NCI-H1694 treated with DMSO at 0.1 percent for 48 hours (cell line): ENCODE data around the gene SPA17.

Source experiments
- DNase-seq: peaks from one replicate; lab custom pipeline; 2025; lab: John Stamatoyannopoulos, UW

The SPA17 gene

DNA sequence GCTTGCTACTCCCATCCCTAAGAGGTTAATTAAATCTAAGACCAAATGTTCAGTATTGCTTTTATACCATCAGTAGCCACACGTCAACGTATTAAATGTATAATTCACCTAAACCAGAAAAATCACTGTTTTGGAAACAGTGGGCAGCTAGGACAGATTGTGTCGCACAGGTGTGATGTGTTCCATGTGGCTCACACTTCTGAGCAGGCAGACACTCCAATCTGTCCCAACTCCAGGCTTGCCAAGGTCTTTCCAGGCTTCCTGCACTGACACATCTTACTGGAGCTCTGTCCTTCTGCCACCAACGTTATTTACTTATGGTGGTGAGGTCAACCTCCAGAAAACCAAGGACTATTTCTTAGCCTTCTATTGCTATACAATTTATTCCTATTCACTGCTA is 11.6 kb upstream of the SPA17 start:
- no peak for DNase-seq

DNA sequence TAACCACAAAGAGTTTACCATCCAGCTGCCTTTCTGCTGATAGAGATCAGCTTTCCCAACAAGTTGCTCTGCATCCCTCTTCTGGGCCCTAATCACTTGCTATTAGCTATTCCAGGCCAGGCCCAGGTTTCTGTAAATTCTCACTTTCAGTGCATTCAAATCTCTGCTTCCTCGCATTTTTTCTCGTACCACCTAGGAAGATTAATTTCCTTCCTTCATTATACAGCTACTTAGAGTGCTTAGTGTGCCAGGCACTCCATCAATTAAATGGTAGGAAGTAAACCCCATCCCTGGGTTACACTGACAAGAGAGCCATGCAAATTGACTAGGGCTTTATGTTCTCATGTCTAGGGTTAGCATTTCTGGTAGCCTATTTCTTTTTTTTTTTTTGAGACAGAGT is 9.8 kb upstream of the SPA17 start:
- DNase-seq, result no peak

- DNase-seq, result no peak
Measured at GRCh38 chr11:124667601-124668000, 6.1 kb upstream of the SPA17 start.

DNA sequence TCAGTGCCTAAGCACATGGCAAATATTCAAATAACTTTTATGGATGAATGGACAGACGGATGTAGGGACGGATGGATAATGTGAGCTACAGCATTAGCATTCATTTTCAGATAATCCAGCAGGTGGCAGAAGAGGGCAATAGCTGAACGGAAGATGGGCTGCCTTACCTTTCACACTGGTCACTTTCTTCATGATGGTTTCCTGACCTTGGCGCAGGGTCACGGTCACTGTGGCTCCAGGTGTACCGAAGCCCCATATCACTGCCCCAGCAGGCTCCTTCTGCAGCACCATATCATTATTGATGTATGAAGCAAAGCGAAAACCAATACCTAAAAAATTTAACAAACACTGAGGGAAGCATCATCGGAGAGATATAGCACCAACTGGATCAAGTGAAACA is 4.5 kb upstream of the SPA17 start:
- peak; percentile 12 for DNase-seq

DNA sequence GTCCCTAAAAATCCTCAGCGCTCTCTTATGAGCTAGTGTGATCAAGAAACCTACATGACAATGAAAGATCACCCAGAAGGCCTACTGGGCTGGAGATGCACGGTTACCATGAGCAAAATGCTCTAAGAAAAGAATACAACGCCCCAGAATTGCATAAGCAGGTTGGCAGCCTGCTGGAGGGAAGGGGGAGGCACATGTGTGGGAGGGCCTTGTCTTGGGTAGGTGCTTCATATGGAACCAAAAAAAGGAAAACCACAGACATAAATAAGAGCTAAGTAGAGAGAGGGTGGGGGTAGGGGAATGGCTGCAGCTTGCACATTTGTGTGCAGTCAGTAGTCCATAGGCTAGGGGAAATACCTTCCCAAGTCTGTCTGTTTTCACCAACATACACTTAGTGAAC is 3.0 kb upstream of the SPA17 start:
- DNase-seq, result no peak

- no peak for DNase-seq
Measured at GRCh38 chr11:124672536-124673215, 1.0 kb upstream of the SPA17 start.

- no peak for DNase-seq
Measured at GRCh38 chr11:124674168-124674517, 439 bp downstream of the SPA17 start.

DNA sequence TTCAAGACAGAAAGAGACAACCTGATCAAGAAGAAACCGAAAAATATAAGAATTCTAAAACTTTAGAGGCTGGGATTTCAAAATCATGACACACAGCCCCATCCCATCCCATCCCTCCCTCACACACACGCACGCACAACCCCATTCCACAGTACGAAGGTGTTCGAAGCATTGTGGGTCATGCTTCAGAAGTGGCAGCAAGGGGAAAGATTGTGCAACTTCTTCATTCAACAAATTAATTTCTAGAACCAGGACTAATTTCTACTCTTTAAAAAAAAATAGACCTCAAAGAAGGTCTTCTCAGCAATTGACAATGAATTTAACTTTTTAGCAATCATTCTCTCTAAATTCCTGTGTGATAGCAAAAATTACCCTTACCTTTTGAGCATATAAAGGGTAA is 867 bp downstream of the SPA17 start:
- DNase-seq, result no peak

DNA sequence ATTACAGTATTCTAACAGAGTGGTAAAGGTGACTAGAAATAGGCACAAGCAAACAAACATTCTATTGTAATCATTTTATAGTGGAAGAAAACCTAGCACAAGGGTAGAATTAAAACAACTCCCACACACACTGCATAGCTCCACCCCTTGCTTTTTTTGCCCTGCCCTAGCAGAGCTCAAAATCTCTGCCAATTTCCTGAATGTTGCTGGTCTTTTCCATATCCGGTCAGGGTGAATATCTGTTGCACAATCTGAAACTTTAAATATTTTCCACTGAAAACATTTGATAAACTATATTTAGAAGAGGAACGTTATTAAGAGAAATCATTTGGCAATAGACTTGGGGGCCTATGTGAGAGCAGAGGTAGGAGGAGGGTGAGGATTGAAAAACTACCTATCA is 2.7 kb downstream of the SPA17 start:
- no peak for DNase-seq

DNA sequence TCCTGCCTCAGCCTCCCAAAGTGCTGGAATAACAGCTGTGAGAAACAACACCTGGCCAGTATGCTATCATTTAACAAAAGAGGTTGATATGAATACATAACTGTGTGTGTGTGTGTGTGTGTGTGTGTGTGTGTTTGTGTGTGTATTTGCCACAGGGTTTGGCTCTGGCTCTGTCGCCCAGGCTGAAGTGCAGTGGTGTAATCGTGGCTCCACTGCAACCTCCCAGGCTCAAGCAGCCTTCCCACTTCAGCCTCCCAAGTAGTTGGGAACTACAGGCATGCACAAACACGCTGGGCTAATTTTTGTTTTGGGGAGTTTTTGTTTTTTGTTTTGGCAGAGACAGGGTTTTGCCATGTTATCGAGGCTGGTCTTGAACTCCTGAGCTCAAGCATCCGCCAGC is 4.7 kb downstream of the SPA17 start:
- no peak for DNase-seq

DNA sequence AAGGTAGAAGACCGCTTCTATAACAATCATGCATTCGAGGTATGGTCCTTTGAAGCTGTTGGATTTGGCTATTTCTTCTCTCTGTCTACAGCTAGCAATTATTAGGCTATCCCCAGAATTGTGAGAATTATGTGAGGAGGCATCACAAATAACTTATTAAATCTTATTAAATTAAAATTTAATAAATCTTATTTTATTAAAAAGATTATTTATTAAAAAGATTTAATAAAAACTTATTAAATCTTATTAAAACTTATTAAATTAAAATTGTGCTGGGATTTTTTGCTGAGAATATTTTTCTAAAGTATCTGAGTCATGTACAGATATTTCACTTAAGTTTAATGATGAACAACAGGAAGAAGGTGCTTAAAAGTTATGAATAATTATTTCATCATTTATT is 7.7 kb downstream of the SPA17 start:
- no peak for DNase-seq

DNA sequence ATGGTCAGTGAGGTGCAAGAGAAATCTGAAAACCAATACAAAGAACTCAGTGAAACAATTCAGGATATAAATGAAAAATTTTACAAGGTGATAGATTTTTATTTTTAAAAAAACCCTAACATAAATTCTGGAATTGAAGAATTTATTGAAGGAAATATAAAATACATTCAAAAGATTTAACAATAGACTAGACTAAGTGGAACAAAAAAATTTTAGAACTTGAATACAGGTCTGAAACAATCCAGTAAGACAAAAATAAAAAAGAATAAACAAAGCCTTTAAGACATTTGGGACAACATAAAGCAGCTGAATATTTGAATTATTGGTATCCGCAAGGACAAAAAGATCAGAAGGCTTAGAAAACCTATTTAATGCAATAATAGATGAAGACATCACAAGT is 8.7 kb downstream of the SPA17 start:
- no peak for DNase-seq

GRCh38 chr11:124693142-124693541 is 19.4 kb downstream of the SPA17 start:
- no peak for DNase-seq

GRCh38 chr11:124699547-124699946 is 25.8 kb downstream of the SPA17 start:
- DNase-seq, result no peak

GRCh38 chr11:124700028-124700427 is 26.3 kb downstream of the SPA17 start:
- DNase-seq, result no peak

DNA sequence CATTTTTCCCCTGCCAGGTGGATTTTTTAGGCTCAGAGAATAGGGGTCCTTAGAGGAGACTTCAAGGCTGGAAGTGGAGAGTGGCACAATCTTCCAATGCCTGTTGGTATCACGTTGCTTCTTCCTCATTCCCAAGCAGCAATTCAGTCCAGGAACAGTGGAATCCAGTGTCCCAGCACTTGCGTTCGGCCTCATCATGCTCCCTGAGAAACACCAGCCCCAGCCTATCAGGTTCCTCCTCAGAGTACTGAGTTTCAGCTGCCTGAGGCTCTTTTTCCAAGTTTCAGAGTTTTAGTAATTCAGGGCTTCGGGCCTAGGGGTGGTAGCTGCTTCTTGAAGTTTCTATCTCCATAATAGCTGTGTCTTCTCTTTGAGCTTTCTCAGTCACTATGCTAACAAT is 34.1 kb downstream of the SPA17 start:
- DNase-seq, result no peak

DNA sequence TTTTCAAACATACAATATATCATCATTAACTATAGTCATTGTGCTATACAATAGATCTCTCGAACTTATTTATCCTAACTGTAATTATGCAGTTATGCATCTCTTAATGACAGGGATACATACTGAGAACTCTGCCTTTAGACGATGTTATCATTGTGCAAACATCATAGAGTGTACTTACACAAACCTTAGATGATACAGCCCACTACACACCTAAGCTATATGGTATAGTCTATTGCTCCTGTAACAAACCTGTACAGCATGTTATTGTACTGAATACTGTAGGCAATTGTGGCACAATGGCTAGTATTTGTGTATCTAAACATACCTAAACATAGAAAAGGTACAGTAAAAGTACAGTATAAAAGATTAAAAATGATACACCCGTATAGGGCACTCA is 38.7 kb downstream of the SPA17 start:
- no peak for DNase-seq

DNA sequence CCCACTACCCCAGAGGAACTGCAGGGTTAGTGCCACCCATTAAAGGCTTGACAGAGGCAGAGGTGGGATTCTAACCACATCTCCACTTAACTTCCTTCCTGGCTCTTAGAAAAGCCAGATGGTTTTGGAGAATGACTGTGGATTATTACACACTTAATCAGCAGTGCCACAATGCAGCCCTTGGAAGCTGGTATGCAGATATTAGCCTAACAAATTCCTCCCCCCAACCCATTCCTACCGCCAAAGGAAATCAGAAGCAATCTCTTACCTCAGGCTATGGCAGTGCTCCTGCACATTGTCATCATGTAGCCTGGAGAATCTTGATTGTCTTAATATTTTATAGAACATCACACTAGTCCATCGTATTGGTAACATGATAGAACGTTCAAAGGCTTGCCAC is 42.9 kb downstream of the SPA17 start:
- no peak for DNase-seq

GRCh38 chr11:124717421-124717785 is 43.7 kb downstream of the SPA17 start:
- no peak for DNase-seq

DNA sequence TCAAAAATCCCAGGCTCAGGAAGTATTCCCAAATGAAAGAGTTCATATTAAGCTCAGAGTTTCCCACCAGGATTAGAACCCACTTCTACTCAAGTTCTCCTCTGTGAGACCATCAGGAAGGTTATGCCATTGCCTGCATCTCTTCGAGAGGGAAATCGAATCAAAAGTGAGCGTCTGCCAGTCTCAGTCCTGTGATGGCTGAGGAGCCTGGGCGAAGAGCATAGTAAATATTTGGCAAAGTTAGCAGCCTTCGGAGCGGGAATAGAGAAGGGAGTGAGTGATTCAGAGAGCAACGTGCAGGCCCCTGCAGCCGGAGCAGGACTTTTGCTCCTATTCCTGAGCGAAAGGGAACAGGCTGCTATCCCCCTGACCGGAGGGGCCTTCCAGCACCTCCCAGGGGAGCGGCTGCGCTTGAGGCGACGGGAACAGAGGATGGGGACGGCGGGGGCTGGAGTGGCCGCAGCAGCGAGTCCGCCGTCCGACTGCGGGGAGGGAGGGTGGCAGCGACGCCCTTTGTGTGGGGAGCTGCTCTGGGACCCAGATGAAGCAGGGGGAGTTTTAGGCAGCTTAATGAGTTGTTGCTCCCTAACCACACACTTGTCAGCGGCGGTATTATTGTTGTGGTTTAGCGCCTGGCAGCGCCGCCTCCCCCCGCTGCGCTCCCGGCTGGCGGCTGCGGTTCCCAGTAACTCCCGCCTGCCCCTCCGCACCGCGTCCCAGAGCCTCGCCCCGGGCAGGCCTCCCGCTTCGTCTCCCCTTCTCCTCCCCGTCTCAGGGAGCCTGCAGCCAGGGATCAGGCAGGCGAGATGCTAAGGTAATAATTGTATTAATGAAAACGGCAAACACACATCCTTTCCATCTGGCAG is 44.3 kb downstream of the SPA17 start:
- DNase-seq, result no peak

- DNase-seq, result no peak
Measured at GRCh38 chr11:124718801-124719200, 45.1 kb downstream of the SPA17 start.

DNA sequence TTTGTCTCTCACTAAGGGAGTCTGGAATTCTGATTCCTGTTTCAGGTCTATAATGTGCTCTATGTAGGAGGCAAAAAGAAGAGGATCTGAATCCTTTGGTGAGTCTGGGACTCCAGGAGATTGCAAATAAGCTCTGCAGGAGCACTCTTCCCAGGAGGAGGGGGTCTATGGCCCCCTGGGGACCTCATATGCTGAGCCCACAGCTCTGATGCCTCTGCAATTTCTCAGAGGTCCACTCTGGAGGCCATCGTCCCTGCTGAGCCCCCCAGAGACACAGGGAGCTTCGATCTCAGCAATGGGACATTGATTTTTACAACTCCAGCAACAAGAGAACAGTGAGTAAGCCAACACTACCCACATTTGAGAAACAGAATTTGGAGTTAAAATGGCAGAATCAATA is 45.8 kb downstream of the SPA17 start:
- DNase-seq, result no peak

GRCh38 chr11:124722176-124722575 is 48.5 kb downstream of the SPA17 start:
- DNase-seq, result no peak
